Activated CD4-positive, alpha-beta T cell treated with anti-CD3 and anti-CD28 coated beads, Interleukin-10, Interleukin-2, amounts not matched to agents 100 ng/mL and 50 ng/mL, durations not matched to agents 16 hours and 8 hours (primary cell): Measurements from ENCODE around the gene TLE4.
A peak's percentile ranks its signal among the peaks of the same experiment; 100 is the strongest.
"Not testable (repeated sequence)": the region's sequence is repeated elsewhere in the genome, so short reads cannot be mapped to it uniquely, and the experiment has no call there.

ENCODE experiments used
- DNase-seq: peaks from one replicate; pipeline ENCODE4 v3.0.0-alpha.2; 2020

The TLE4 gene

GRCh38 chr9:79745752-79746336 lies 174.1 kb downstream of the TLE4 start:
- DNase-seq, result no peak

DNA sequence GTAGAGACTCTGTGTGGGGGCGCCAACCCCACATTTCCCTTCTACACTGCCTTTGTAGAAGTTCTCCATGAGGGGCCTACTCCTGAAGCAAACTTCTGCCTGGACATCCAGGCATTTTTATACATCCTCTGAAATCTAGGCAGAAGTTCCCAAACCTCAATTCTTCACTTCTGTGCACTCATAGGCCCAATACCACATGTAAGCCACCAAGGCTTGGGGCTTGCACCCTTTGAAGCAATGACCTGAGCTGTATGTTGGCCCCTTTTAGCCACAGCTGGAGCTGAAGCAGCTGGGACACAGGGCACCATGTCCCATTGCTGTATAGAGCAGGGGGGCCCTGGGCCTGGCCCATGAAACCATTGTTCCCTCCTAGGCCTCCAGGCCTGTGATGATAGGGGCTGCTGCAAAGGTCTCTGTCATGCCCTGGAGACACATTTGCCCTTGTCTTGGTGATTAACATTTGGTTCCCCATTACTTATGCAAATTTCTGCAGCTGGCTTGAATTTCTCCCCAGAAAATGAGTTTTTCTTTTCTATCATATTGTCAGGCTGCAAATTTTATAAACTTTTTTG lies 180.2 kb downstream of the TLE4 start:
- not testable (repeated sequence) for DNase-seq

- no peak for DNase-seq
These were observed 184.6 kb downstream of the TLE4 start for GRCh38 chr9:79756414-79756813.

GRCh38 chr9:79757074-79757473 lies 185.3 kb downstream of the TLE4 start:
- DNase-seq, result no peak

DNA sequence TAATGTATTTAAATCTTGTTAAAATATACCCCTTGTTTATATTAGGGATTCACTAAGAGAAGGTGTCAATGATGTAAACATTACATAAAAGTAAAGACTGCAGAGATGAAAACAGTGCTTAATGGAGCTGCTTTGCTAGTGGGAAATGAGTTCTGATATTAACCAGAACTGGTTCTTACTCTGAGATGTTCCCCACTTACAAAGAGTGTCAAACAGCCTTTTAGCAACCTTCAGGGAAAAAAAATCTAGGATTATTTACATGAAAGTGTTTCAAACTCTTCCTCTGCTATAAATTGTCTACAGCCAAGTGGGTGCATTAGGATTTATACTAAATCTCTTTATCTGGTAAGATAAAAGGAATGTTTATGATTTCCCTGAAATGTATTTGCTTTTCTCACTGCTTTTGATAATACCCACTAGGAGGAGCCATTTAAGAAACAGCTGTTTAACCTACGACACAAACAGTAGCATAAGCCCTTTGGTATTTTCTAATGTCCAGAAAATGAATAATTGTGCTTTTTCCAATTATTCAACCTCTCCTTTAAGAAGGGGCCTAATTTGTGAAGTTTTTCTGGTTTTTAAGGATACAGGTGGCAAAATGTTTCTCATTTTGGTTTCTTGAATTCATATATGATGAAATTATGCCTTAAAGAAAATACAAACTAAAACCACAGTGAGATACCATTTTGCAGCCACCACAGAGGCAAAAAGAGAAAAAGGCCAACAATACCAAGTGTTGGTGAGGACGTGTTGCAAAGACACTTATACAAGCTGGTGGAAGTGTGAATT lies 186.3 kb downstream of the TLE4 start:
- no peak for DNase-seq

GRCh38 chr9:79759460-79759859 lies 187.7 kb downstream of the TLE4 start:
- peak; percentile 76 for DNase-seq

GRCh38 chr9:79762070-79762469 lies 190.3 kb downstream of the TLE4 start:
- no peak for DNase-seq

DNA sequence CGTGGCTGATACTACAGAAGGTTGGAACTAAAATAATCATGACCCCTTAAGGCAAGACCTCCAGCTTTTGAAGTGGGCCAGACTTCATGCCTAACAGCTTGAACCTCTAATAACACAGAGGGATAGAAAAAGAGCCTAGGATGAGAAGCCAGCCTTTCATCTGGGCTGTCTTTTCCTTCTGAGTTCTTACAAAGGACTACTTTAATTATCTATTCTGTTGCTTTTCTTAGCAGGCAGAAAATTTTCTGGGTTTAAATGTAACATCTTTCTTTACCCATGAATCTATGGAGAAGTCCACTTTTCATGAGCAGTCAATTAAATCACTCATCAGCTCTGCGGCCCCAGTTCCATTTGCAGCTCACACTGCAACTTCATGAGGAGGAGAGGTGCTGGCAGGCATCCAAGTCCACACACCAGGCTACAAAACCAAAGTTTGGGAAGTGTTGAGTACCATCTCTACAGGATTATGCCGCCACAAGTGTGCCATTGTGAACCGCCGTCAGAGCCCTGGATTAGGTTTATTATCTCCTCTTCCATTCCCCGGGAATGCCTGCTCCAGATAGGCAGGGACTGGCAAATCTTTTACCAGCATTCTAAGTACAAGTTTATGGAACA lies 192.0 kb downstream of the TLE4 start:
- DNase-seq, result no peak

DNA sequence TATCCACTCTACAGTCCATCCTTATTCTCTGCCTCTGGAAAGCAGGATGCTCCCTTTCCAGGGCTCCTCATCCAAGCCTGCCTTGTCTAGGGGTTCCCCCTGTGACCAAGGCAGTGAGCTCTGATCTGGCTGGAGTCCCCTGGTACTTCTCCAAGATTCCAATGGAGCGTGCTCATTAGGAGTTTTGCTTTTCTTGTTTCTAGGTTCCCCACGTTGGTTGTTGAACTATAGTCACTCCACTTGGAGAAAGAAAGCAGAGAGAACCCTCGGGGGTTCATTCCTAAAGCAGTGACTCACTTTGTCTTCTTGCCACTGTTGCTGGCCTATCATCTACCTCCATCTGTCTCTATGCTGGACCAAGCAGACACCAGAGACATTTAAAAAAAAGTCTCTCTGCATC lies 192.6 kb downstream of the TLE4 start:
- DNase-seq, result no peak

DNA sequence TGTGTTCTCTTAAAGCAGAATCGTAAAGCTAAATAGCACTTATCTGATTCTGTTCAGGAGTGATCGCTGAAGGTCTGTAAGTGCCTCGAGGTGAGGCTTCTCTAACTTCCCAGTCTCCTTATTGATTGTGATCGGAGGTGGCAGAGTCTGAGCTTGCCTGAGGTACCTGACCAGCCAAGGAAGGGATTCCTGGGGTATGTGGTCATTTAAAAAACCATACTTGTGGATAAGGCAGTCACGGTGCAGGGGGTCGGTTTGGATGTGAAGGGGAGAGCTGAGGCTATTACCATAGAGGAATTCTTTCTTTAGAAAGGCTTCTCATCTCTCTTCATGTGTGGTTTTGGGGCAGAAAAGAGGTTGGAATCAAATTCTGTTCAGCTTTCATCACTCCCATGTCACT lies 193.7 kb downstream of the TLE4 start:
- no peak for DNase-seq

- DNase-seq, result no peak
These were observed 194.3 kb downstream of the TLE4 start for GRCh38 chr9:79766091-79766490.

GRCh38 chr9:79768194-79768593 lies 196.4 kb downstream of the TLE4 start:
- DNase-seq, result no peak

DNA sequence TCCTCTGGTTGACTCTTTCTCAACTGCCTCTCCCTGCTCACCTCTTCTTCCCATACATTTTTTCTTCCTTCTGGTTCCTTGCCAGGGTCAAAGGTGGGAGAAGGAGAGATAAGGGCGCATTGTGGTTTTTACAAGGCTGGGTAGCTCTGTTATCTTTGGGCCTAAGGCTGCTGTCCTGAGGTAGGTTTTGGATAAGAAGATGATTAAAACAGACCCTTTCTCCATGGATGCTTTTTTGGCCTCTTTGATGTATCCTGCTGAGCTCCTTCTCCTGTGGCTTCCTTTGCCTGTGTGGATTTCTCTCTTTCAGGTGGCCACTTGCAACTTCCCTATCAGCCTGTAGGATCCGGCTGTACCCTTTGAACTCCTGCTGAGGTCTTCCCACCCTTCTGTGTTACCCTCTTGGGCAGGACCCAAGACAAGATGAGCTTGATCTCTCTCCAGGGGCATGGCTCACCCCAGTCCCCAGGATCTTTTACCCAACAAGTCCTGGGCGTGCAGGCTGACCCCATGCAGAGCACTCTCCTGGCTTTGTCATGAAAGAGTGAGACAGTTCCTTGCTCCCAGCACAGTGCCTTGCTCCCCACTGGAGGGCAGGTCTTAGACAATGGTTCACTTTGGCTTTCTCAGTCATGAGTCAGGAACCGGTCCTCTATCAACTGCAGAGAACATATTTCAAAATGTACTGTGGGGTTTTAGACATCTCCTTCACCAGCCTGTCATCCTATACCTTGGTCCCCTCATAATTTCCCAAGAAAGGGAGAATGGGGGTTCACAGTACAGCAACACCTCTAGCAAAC lies 197.9 kb downstream of the TLE4 start:
- no peak for DNase-seq

- DNase-seq, result no peak
These were observed 202.6 kb downstream of the TLE4 start for GRCh38 chr9:79774356-79774755.
